ENCODE data around the gene GRM1. TPM values are rescaled to one million over a fixed set of nuclear protein-coding genes. Genes with fewer than 3 reads are reported as not detected.

Gene GRM1
- polyA plus RNA-seq, 3 donors: not detected

- no peak for DNase-seq
- Histone ChIP-seq H3K27me3 (ENCODE audit: control insufficient read depth in 2 of 2, insufficient read depth in 2 of 2, low read length in 2 of 2) (no peaks in the 10 kb centered on the region), H3K79me2 (ENCODE audit: insufficient read depth, low read length) (no peaks in the 10 kb centered on the region), H3K36me3 (replicated peaks in 1 of 2; ENCODE audit: control insufficient read depth in 1 of 2, insufficient read depth in 2 of 2, low read length in 2 of 2) (no peaks in the 10 kb centered on the region), H4K20me1 (ENCODE audit: insufficient read depth, low read length) (no peaks in the 10 kb centered on the region), H3K4me2 (replicated peaks; ENCODE audit: extremely low read depth, low read length, poor library complexity, severe bottlenecking) (no peak overlapping the region), H3K4me3 (replicated peaks in 1 of 3; ENCODE audit: low read depth in 2 of 3, low read length in 3 of 3) (no peak overlapping the region), H3K9me3 (replicated peaks in 1 of 2; ENCODE audit: control insufficient read depth in 1 of 2, insufficient read depth in 1 of 2, low read length in 2 of 2) (no peaks in the 10 kb centered on the region), H3K27ac (ENCODE audit: low read depth in 1 of 2, low read length in 2 of 2) (no peak overlapping the region), H3K9ac (ENCODE audit: insufficient read depth, low read length, poor library complexity, severe bottlenecking) (no peak overlapping the region), H3K4me1 (ENCODE audit: control insufficient read depth in 1 of 2, insufficient read depth in 2 of 2, low read length in 2 of 2) (no peaks in the 10 kb centered on the region), H2AFZ (ENCODE audit: insufficient read depth, low read depth, low read length, poor library complexity, severe bottlenecking) (no peak overlapping the region)
- Mint-ChIP-seq H3K9me3 (peaks cover 0 to 5% (median 3%) of the 10 kb centered on the region in 7 donors), H3K27ac (no peak overlapping the region), H3K4me3 (no peak overlapping the region), H3K36me3 (no peaks in the 10 kb centered on the region), H3K27me3 (ENCODE audit: low read depth in 3 of 3) (no peaks in the 10 kb centered on the region), H3K4me1 (no peaks in the 10 kb centered on the region)
- intact Hi-C loops (cut with micrococcal nuclease): no loop called here
- no peak for TF ChIP-seq CTCF (IDR thresholded peaks at IDR 0.05)
- no CpG with 5 or more reads among the region's 7 CpGs for WGBS (ENCODE audit: insufficient coverage)
Observed at GRCh38 chr6:146087386-146087785, 58.5 kb downstream of the GRM1 start.

- Mint-ChIP-seq H3K4me3 (no peak overlapping the region), H3K4me1 (no peaks in the 10 kb centered on the region), H3K27me3 (ENCODE audit: low read depth in 3 of 3) (peaks cover 0 to 3% (median 2%) of the 10 kb centered on the region in 3 donors), H3K9me3 (peaks cover 0 to 5% (median 1%) of the 10 kb centered on the region in 7 donors), H3K36me3 (no peaks in the 10 kb centered on the region), H3K27ac (no peak overlapping the region)
- Histone ChIP-seq H3K4me2 (replicated peaks; ENCODE audit: extremely low read depth, low read length, poor library complexity, severe bottlenecking) (no peak overlapping the region), H3K27me3 (ENCODE audit: control insufficient read depth in 2 of 2, insufficient read depth in 2 of 2, low read length in 2 of 2) (no peaks in the 10 kb centered on the region), H3K27ac (ENCODE audit: low read depth in 1 of 2, low read length in 2 of 2) (no peak overlapping the region), H3K4me3 (replicated peaks in 1 of 3; ENCODE audit: low read depth in 2 of 3, low read length in 3 of 3) (no peak overlapping the region), H2AFZ (ENCODE audit: insufficient read depth, low read depth, low read length, poor library complexity, severe bottlenecking) (no peak overlapping the region), H3K4me1 (ENCODE audit: control insufficient read depth in 1 of 2, insufficient read depth in 2 of 2, low read length in 2 of 2) (no peaks in the 10 kb centered on the region), H3K36me3 (replicated peaks in 1 of 2; ENCODE audit: control insufficient read depth in 1 of 2, insufficient read depth in 2 of 2, low read length in 2 of 2) (no peaks in the 10 kb centered on the region), H3K79me2 (ENCODE audit: insufficient read depth, low read length) (no peaks in the 10 kb centered on the region), H3K9me3 (replicated peaks in 1 of 2; ENCODE audit: control insufficient read depth in 1 of 2, insufficient read depth in 1 of 2, low read length in 2 of 2) (no peaks in the 10 kb centered on the region), H4K20me1 (ENCODE audit: insufficient read depth, low read length) (no peaks in the 10 kb centered on the region), H3K9ac (ENCODE audit: insufficient read depth, low read length, poor library complexity, severe bottlenecking) (no peak overlapping the region)
- intact Hi-C loops (cut with micrococcal nuclease): no loop called here
- TF ChIP-seq CTCF (IDR thresholded peaks at IDR 0.05): no peak
- DNase-seq: no peak
- WGBS (ENCODE audit: insufficient coverage): 97% methylated on average over 3 of the region's 3 CpGs
Observed at GRCh38 chr6:146090474-146090873, 61.6 kb downstream of the GRM1 start.

Measured in CD14-positive monocyte (primary cell).